Heart left ventricle (tissue), 16 donors: ENCODE measurements around the gene ADAM23. TPM values are rescaled to one million over a fixed set of nuclear protein-coding genes. Genes with fewer than 3 reads are reported as not detected.

Experiments used
- ATAC-seq, 4 donors: fragments of 200-7000 bp; cut with Tn5 transposase; one replicate each; pipeline ENCODE4 v1.9.1; 2020 to 2022; ENCODE audit warnings: moderate library complexity in 4 of 4, mild to moderate bottlenecking in 3 of 4, moderate number of reproducible peaks in 1 of 4
- DNase-seq, 5 donors: peaks; one replicate each; pipeline ENCODE4 v3.0.0-alpha.2; 2020
- H3K27ac ChIP-seq, 12 donors: fragments of 200-600 bp; sonication (generic) in 4 of 12; one replicate each; pipeline versions ENCODE4 v1.5.0 to v1.8.0; 2016 to 2022; ENCODE audit warnings: mild to moderate bottlenecking in 2 of 12
- H3K27me3 ChIP-seq, 9 donors: fragments of 200-600 bp; sonication (generic) in 2 of 9; one replicate each; pipeline versions ENCODE4 v1.5.1 to v1.8.0; 2016 to 2022; ENCODE audit warnings: mild to moderate bottlenecking in 3 of 9
- H3K36me3 ChIP-seq, 9 donors: fragments of 200-600 bp; sonication (generic) in 2 of 9; one replicate each; pipeline versions ENCODE4 v1.5.0 to v1.8.0; 2018 to 2022; ENCODE audit warnings: mild to moderate bottlenecking in 2 of 9
- H3K4me1 ChIP-seq, 12 donors: fragments of 200-600 bp; sonication (generic) in 4 of 12; one replicate each; pipeline versions ENCODE4 v1.5.0 to v1.8.0; 2016 to 2022; ENCODE audit warnings: mild to moderate bottlenecking in 3 of 12
- H3K4me3 ChIP-seq, 12 donors: fragments of 200-600 bp; sonication (generic) in 4 of 12; one replicate each; pipeline versions ENCODE4 v1.5.0 to v1.8.0; 2017 to 2022; ENCODE audit warnings: mild to moderate bottlenecking in 9 of 12, moderate library complexity in 4 of 12
- H3K9me3 ChIP-seq, 12 donors: fragments of 200-600 bp; sonication (generic) in 4 of 12; one replicate each; pipeline versions ENCODE4 v1.5.0 to v1.8.0; 2016 to 2022; ENCODE audit warnings: mild to moderate bottlenecking in 1 of 12
- POLR2A ChIP-seq, 2 donors: fragments of 450-650 bp; IDR thresholded peaks; one replicate each; pipeline ENCODE4 v1.6.1; 2017; ENCODE audit warnings: antibody characterized with exemption in 2 of 2, mild to moderate bottlenecking in 2 of 2, moderate library complexity in 2 of 2
- WGBS, 4 donors: extraction: QIAGEN DNeasy Blood & Tissue Kit in 2 of 4; methylation state at CpG; one replicate each; pipeline versions ENCODE4 v1.1.5 to v1.1.7; 2013 to 2018; 5-methylcytosine and 5-hydroxymethylcytosine counted together
- intact Hi-C, 10 donors: fragments of 100-400 bp; cut with DNase I; formaldehyde crosslinking; loops; one replicate each; pipeline versions ENCODE4 v1.11.1 to v1.14.2; 2022
- polyA plus RNA-seq, 2 donors: library from polyadenylated mRNA; stranded (reverse); fragments of 200-250 nt; gene quantifications; one replicate each; pipeline ENCODE4 v1.2.3, GENCODE V29; 2013
- total RNA-seq, 9 donors: library from RNA; depleted of rRNA in 2 of 9; stranded (reverse); fragments of >200 nt in 2 of 9; fragmentation: NEBNext Ultra II Directional in 3 of 9; extraction: Animal tissue kit (Norgen Biotek cat#: 25700) in 3 of 9; gene quantifications; one replicate each; pipeline versions ENCODE4 v1.1.0 to v1.2.4, GENCODE V29; 2016 to 2023
- TF ChIP-seq, protein P1 (sequence below), 12 donors: fragments of 200-600 bp; sonication (generic) in 4 of 12; IDR thresholded peaks; one replicate each; pipeline versions ENCODE4 v1.5.0 to v1.8.0; 2018 to 2022; ENCODE audit warnings: antibody characterized with exemption in 12 of 12, mild to moderate bottlenecking in 5 of 12
- donor health status: ischemic (EF 13 %, LVEDD 7.1; RV severe dilation, severe dysfunction).
- donor health status: healthy with polysubstance abuse.
- donor health status: DM: no; HTN: yes; CAD: no.
- donor health status: DM: no; HTN: no; CAD: no.
- donor health status: ischemic (EF 25% LVEDD 6.9; RV normal size, moderate dysfunction).
- donor health status: ischemic (EF 25% LVEDD 5.7; RV mildly dilated, moderate dysfunction).
- donor health status: healthy.
- donor health status: DM: yes; HTN: yes; CAD: no.
- donor health status: ischemic (EF 35%, LVEDD 5.7; RV mildly dilated, moderate dysfunction).
- donor health status: nonischemic (EF 11% LVEDD 7.7; RV severe dilation, severe dysfunction).
- donor health status: DM: yes; HTN: yes; CAD: no.
- donor health status: PGD.
- donor health status: ischemic (EF 29% LVEDD 5.4; RV normal size, mild dysfunction).
- donor health status: nonischemic (EF 23%, LVEDD 6.1; RV moderate dilation, normal function).

ADAM23 gene
- total and polyA plus RNA-seq, 11 donors: 18.6 to 87.4 (median 57.9) TPM

DNA sequence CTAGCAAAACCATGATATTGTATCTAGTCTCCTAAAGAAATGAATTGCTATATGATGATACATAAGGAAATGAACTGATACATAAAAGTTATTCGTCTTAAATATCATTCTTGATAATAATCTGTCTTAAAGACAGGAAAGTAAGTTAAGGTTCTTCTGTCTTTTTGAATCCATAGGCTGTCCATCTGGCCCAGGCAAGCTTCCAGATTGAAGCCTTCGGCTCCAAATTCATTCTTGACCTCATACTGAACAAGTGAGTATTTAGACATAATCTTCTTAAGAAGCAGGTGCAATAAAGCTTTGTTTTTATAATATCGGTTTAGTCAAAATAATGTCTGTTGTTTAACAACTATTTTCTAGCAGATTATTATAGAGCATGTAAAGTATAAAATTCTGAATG lies 37.7 kb downstream of the ADAM23 start:
- no peak for ATAC-seq
- H3K4me1 ChIP-seq: peaks cover 0 to 23% (median 4%) of the 10 kb centered on the region in 12 donors
- 65 to 71% (median 69%) methylated on average over 3 of the region's 3 CpGs for WGBS, 4 donors

DNA sequence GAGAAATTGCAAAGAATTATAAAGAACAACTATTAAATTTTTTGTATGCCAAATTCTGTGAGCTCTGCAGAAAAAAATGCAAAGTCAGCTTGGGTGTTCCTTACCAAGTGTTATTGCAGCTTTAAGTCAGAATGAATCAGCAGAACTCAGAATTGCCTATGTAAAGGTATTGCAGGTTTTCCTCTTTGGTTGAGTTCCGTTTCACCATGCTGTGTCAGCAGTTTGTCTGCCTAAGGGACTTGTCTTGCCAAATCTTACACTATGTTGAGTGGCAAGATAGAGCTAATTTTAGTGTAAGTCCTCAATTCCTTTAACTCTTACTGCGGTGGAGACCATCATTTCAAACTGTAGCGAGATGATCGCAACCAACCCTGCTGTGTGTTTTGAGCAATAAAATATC lies 38.8 kb downstream of the ADAM23 start:
- H3K4me1 ChIP-seq: peaks cover 0 to 22% (median 4%) of the 10 kb centered on the region in 12 donors
- DNase-seq: no peak
- no peaks in the 10 kb centered on the region for H3K9me3 ChIP-seq
- no peaks in the 10 kb centered on the region for H3K36me3 ChIP-seq
- intact Hi-C loops: no loop called here
- ATAC-seq: peak; percentile 50 to 78 (median 68)
- TF ChIP-seq, protein P1, sequence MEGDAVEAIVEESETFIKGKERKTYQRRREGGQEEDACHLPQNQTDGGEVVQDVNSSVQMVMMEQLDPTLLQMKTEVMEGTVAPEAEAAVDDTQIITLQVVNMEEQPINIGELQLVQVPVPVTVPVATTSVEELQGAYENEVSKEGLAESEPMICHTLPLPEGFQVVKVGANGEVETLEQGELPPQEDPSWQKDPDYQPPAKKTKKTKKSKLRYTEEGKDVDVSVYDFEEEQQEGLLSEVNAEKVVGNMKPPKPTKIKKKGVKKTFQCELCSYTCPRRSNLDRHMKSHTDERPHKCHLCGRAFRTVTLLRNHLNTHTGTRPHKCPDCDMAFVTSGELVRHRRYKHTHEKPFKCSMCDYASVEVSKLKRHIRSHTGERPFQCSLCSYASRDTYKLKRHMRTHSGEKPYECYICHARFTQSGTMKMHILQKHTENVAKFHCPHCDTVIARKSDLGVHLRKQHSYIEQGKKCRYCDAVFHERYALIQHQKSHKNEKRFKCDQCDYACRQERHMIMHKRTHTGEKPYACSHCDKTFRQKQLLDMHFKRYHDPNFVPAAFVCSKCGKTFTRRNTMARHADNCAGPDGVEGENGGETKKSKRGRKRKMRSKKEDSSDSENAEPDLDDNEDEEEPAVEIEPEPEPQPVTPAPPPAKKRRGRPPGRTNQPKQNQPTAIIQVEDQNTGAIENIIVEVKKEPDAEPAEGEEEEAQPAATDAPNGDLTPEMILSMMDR (IDR thresholded peaks at IDR 0.05): no peak
- TF ChIP-seq POLR2A (IDR thresholded peaks at IDR 0.05): no peak
- peak overlapping the region in 2 of 12 donors; percentile 6 to 26 for H3K27ac ChIP-seq
- peak overlapping the region in 1 of 12 donors; percentile 8 for H3K4me3 ChIP-seq
- 44 to 53% (median 48%) methylated on average over 4 of the region's 4 CpGs for WGBS, 4 donors
- H3K27me3 ChIP-seq: peaks cover 0 to 4% (median 0%) of the 10 kb centered on the region in 9 donors

More for the DNA sequence above, 37.7 kb downstream of the ADAM23 start:
- H3K27ac ChIP-seq: no peak overlapping the region
- DNase-seq: no peak
- TF ChIP-seq, protein P1 (IDR thresholded peaks at IDR 0.05): no peak
- no peak for TF ChIP-seq POLR2A (IDR thresholded peaks at IDR 0.05)
- H3K36me3 ChIP-seq: no peaks in the 10 kb centered on the region
- H3K9me3 ChIP-seq: no peaks in the 10 kb centered on the region
- peaks cover 0 to 4% (median 0%) of the 10 kb centered on the region in 9 donors for H3K27me3 ChIP-seq
- intact Hi-C loops: no loop called here
- H3K4me3 ChIP-seq: no peak overlapping the region

DNA sequence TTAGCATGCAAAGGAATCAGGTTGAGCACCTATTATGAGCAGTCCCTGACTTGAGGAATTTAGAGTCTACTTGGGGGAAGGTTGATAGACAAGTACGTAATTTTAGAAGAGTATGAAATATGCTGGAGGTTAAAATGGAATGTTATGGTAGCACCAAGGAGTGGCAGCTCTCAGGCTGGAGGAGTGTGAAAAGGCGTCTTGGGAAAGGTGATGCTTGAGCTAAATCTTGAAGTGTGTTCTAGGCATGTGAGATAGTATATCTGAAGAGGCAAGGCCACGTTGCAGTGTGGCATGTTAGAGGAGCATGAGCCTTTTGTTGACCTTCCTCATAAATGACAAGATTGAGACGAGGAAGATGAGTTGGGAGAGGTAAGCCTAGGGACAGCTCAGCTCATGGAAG lies 39.3 kb downstream of the ADAM23 start:
- Histone ChIP-seq H3K4me1 (peaks cover 0 to 21% (median 1%) of the 10 kb centered on the region in 12 donors), H3K36me3 (no peaks in the 10 kb centered on the region), H3K27me3 (peaks cover 0 to 4% (median 0%) of the 10 kb centered on the region in 9 donors), H3K27ac (peak overlapping the region in 2 of 12 donors; percentile 6 to 26), H3K4me3 (peak overlapping the region in 1 of 12 donors; percentile 8), H3K9me3 (no peaks in the 10 kb centered on the region)
- no peak for ATAC-seq
- 45 to 58% (median 50%) methylated on average over 4 of the region's 4 CpGs for WGBS, 4 donors
- intact Hi-C loops: no loop called here
- no peak for DNase-seq
- no peak for TF ChIP-seq POLR2A (IDR thresholded peaks at IDR 0.05)
- TF ChIP-seq, protein P1 (IDR thresholded peaks at IDR 0.05): no peak

DNA sequence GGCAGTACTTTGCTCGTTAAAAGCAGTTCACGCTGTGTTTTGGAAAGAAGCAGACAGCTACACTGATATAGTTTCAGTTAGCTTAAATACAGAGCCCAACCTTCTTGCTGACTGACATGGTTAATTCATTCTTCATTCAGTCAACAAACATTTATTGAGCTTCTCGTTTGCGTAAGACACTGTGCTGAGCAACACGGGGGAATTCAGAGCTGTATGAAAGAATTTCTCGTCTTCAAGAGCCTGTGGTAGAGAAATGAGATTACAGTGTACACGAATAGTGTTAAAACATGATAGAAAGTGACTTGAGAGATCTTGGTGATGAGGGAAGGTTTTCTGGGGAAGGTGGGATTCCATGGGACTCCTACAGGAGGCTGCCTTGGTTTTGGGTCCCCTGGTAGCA lies 44.7 kb downstream of the ADAM23 start:
- 70 to 83% (median 78%) methylated on average over 7 of the region's 7 CpGs for WGBS, 4 donors
- H3K9me3 ChIP-seq: no peaks in the 10 kb centered on the region

More for the DNA sequence above, 44.7 kb downstream of the ADAM23 start:
- TF ChIP-seq POLR2A (IDR thresholded peaks at IDR 0.05): no peak
- TF ChIP-seq, protein P1 (IDR thresholded peaks at IDR 0.05): no peak
- intact Hi-C loops: no loop called here
- peak in 1 of 4 donors; percentile 10 for ATAC-seq
- no peak for DNase-seq
- Histone ChIP-seq H3K27ac (no peak overlapping the region), H3K4me3 (no peak overlapping the region), H3K36me3 (peaks cover 0 to 6% (median 0%) of the 10 kb centered on the region in 9 donors), H3K27me3 (no peaks in the 10 kb centered on the region), H3K4me1 (peaks cover 0 to 19% (median 0%) of the 10 kb centered on the region in 12 donors)
